Loucy (cell line): ENCODE measurements around the gene PLXDC1.
"Not testable (repeated sequence)": the region's sequence is repeated elsewhere in the genome, so short reads cannot be mapped to it uniquely, and the experiment has no call there.

Source experiments
- H2AFZ ChIP-seq: fragments of 200-600 bp; sonication (generic); 2 replicates; pipeline ENCODE4 v1.6.0; 2016; ENCODE audit warnings: antibody characterized with exemption, mild to moderate bottlenecking, low read length, moderate library complexity
- H3F3A ChIP-seq: fragments of 200-600 bp; 2 replicates; pipeline ENCODE4 v1.6.0; 2016; ENCODE audit warnings: antibody characterized with exemption, low read depth, mild to moderate bottlenecking
- H3K27me3 ChIP-seq: fragments of 200-600 bp; sonication (generic); 2 replicates; pipeline ENCODE4 v1.6.1; 2014; ENCODE audit warnings: low read length, mild to moderate bottlenecking; ENCODE audit not compliant: insufficient read depth, poor library complexity, severe bottlenecking
- H3K36me3 ChIP-seq: fragments of 200-600 bp; sonication (generic); 2 replicates; pipeline ENCODE4 v1.6.1; 2016; ENCODE audit warnings: low read length; ENCODE audit not compliant: insufficient read depth
- H3K4me1 ChIP-seq: fragments of 200-600 bp; sonication (generic); 2 replicates; pipeline ENCODE4 v1.5.1; 2014; ENCODE audit warnings: low read length, mild to moderate bottlenecking; ENCODE audit not compliant: insufficient read depth, poor library complexity, severe bottlenecking
- H3K4me2 ChIP-seq: fragments of 200-600 bp; sonication (generic); 2 replicates; pipeline ENCODE4 v1.6.0; 2014; ENCODE audit warnings: antibody characterized with exemption, low read length, low read depth, mild to moderate bottlenecking; ENCODE audit not compliant: poor library complexity, severe bottlenecking
- H3K4me3 ChIP-seq: fragments of 200-600 bp; sonication (generic); 2 replicates; pipeline ENCODE4 v1.5.1; 2014; ENCODE audit warnings: low read length, mild to moderate bottlenecking, mixed read lengths; ENCODE audit not compliant: poor library complexity, severe bottlenecking
- H3K79me2 ChIP-seq: fragments of 200-600 bp; sonication (generic); 2 replicates; pipeline ENCODE4 v1.6.1; 2014; ENCODE audit warnings: low read length; ENCODE audit not compliant: insufficient read depth
- H3K9ac ChIP-seq: fragments of 200-600 bp; sonication (generic); 2 replicates; pipeline ENCODE4 v1.6.0; 2014; ENCODE audit warnings: mild to moderate bottlenecking, low read depth, low read length, moderate library complexity; ENCODE audit not compliant: poor library complexity, severe bottlenecking
- H3K9me2 ChIP-seq: fragments of 200-600 bp; sonication (generic); replicated peaks from 2 replicates; pipeline ENCODE4 v1.6.1; 2016; ENCODE audit warnings: low read depth, low read length, mixed read lengths
- H3K9me3 ChIP-seq: fragments of 200-600 bp; sonication (generic); 2 replicates; pipeline ENCODE4 v1.6.1; 2014; ENCODE audit warnings: mild to moderate bottlenecking, antibody characterized with exemption, low read length, low read depth; ENCODE audit not compliant: insufficient read depth
- H4K20me1 ChIP-seq: fragments of 200-600 bp; sonication (generic); 2 replicates; pipeline ENCODE4 v1.6.0; 2014; ENCODE audit warnings: antibody characterized with exemption, low read length, mild to moderate bottlenecking; ENCODE audit not compliant: insufficient read depth, poor library complexity, severe bottlenecking
- EZH2phosphoT487 ChIP-seq: fragments of 200-600 bp; IDR thresholded peaks from 2 replicates; pipeline ENCODE4 v1.6.1; 2018; ENCODE audit warnings: antibody characterized with exemption, mild to moderate bottlenecking, moderate library complexity, borderline replicate concordance
- TF ChIP-seq, protein P1 (sequence below): fragments of 200-600 bp; sonication (generic); conservative IDR thresholded peaks from 2 replicates; pipeline ENCODE4 v1.5.1; 2014; ENCODE audit warnings: mild to moderate bottlenecking, antibody characterized with exemption, low read length

The PLXDC1 gene

GRCh38 chr17:39028690-39029089 is 122.7 kb downstream of the PLXDC1 start:
- Histone ChIP-seq H3K79me2 (no peaks in the 10 kb centered on the region), H3K9ac (no peak overlapping the region), H3F3A (no peaks in the 10 kb centered on the region), H3K4me3 (no peak overlapping the region), H3K27me3 (no peaks in the 10 kb centered on the region), H4K20me1 (no peaks in the 10 kb centered on the region), H2AFZ (peak overlapping the region; percentile 62; the same call in 1 of the 2 replicates), H3K9me3 (no peaks in the 10 kb centered on the region), H3K9me2 (no peaks in the 10 kb centered on the region), H3K4me1 (peaks cover 2% of the 10 kb centered on the region), H3K4me2 (no peak overlapping the region), H3K36me3 (no peaks in the 10 kb centered on the region)
- TF ChIP-seq, protein P1, sequence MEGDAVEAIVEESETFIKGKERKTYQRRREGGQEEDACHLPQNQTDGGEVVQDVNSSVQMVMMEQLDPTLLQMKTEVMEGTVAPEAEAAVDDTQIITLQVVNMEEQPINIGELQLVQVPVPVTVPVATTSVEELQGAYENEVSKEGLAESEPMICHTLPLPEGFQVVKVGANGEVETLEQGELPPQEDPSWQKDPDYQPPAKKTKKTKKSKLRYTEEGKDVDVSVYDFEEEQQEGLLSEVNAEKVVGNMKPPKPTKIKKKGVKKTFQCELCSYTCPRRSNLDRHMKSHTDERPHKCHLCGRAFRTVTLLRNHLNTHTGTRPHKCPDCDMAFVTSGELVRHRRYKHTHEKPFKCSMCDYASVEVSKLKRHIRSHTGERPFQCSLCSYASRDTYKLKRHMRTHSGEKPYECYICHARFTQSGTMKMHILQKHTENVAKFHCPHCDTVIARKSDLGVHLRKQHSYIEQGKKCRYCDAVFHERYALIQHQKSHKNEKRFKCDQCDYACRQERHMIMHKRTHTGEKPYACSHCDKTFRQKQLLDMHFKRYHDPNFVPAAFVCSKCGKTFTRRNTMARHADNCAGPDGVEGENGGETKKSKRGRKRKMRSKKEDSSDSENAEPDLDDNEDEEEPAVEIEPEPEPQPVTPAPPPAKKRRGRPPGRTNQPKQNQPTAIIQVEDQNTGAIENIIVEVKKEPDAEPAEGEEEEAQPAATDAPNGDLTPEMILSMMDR = no peak
- TF ChIP-seq EZH2phosphoT487 = no peak

- H4K20me1 ChIP-seq = no peaks in the 10 kb centered on the region
- no peaks in the 10 kb centered on the region for H3K27me3 ChIP-seq
- H3K9ac ChIP-seq = no peak overlapping the region
- no peak overlapping the region for H3K4me3 ChIP-seq
- H3K36me3 ChIP-seq = no peaks in the 10 kb centered on the region
- H3K4me2 ChIP-seq = no peak overlapping the region
- H3F3A ChIP-seq = no peaks in the 10 kb centered on the region
- peaks cover 2% of the 10 kb centered on the region for H3K4me1 ChIP-seq
- no peak for TF ChIP-seq EZH2phosphoT487
- H3K9me2 ChIP-seq = no peaks in the 10 kb centered on the region
- no peak overlapping the region for H2AFZ ChIP-seq
- H3K79me2 ChIP-seq = no peaks in the 10 kb centered on the region
- H3K9me3 ChIP-seq = no peaks in the 10 kb centered on the region
Measured at GRCh38 chr17:39027455-39028035, 123.9 kb downstream of the PLXDC1 start.

DNA sequence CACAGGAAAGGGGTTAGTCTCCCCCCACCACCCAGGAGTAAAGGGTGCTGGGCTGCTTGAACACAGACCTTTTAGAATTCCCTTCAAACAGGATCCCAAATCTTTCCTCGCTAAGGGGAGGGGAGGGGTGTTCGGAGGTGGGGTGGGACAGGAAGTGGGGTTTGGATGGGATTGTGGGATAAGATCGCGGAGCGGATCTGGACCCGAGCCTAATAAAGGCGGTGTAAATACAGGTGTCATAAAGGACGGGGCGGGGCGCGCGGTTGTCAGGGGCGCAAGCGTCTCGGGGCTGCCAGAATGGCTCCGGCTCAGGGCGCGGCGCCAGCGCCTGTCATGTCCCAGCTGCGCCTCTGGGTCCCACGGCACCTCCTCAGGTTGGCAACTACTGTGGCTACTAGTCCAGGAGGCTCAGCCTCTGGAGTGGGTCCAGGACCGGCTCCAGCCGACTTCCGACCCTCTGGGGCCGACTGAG is 124.4 kb downstream of the PLXDC1 start:
- no peak overlapping the region for H3K4me3 ChIP-seq
- no peak overlapping the region for H3K4me2 ChIP-seq
- no peaks in the 10 kb centered on the region for H3K9me2 ChIP-seq
- no peaks in the 10 kb centered on the region for H3F3A ChIP-seq
- H3K79me2 ChIP-seq = no peaks in the 10 kb centered on the region
- H3K4me1 ChIP-seq = peaks cover 2% of the 10 kb centered on the region
- H3K27me3 ChIP-seq = no peaks in the 10 kb centered on the region
- no peak overlapping the region for H3K9ac ChIP-seq
- H3K36me3 ChIP-seq = no peaks in the 10 kb centered on the region
- no peak overlapping the region for H2AFZ ChIP-seq
- no peaks in the 10 kb centered on the region for H3K9me3 ChIP-seq
- H4K20me1 ChIP-seq = no peaks in the 10 kb centered on the region
- no peak for TF ChIP-seq EZH2phosphoT487
- TF ChIP-seq, protein P1 = no peak

DNA sequence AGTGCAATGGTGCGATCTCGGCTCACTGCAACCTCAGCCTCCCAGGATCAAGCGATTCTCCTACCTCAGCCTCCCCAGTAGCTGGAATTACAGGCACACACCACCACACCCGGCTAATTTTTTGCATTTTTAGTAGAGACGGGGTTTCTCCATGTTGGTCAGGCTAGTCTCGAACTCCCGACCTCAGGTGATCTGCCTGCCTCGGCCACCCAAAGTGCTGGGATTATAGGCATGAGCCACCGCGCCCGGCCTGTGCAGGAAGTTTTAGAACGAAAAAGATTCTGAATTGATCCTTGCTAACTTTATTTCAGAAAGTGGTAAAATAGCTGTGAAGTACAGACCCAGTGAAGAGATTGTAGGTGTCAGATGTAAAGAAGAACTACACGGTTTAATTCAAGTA is 125.1 kb downstream of the PLXDC1 start:
- H3K4me2 ChIP-seq, H3K79me2 ChIP-seq, H2AFZ ChIP-seq, H3K9me2 ChIP-seq, H3K36me3 ChIP-seq, H3K9ac ChIP-seq, H3K4me1 ChIP-seq, H4K20me1 ChIP-seq, H3K27me3 ChIP-seq, H3K4me3 ChIP-seq, H3F3A ChIP-seq, H3K9me3 ChIP-seq: not testable (repeated sequence)
